GM23248 (cell line): ENCODE data around the gene ADGRG7. TPM values are rescaled to one million over a fixed set of nuclear protein-coding genes. Genes with fewer than 3 reads are reported as not detected.
A peak's percentile ranks its signal among the peaks of the same experiment; 100 is the strongest.

ENCODE experiments used
- DNase-seq: peaks from one replicate; pipeline ENCODE4 v3.0.0-alpha.2; 2015
- H2AFZ ChIP-seq: fragments of 200-600 bp; sonication (generic); 2 replicates; pipeline ENCODE4 v1.6.1; 2016; ENCODE audit warnings: antibody characterized with exemption
- H3F3A ChIP-seq: fragments of 200-600 bp; sonication (generic); 2 replicates; pipeline ENCODE4 v1.6.1; 2016; ENCODE audit warnings: mild to moderate bottlenecking, antibody characterized with exemption, mixed run types; ENCODE audit not compliant: insufficient read depth
- H3K27ac ChIP-seq: fragments of 200-600 bp; sonication (generic); 2 replicates; pipeline ENCODE4 v1.5.1; 2016; ENCODE audit warnings: mild to moderate bottlenecking
- H3K27me3 ChIP-seq: fragments of 200-600 bp; sonication (generic); replicated peaks from 2 replicates; pipeline ENCODE4 v1.6.1; 2016; ENCODE audit warnings: mild to moderate bottlenecking; ENCODE audit not compliant: insufficient read depth
- H3K36me3 ChIP-seq: fragments of 200-600 bp; sonication (generic); 2 replicates; pipeline ENCODE4 v1.6.1; 2016; ENCODE audit warnings: low read depth, mild to moderate bottlenecking
- H3K4me1 ChIP-seq: fragments of 200-600 bp; sonication (generic); 2 replicates; pipeline ENCODE4 v1.6.1; 2016; ENCODE audit warnings: mild to moderate bottlenecking; ENCODE audit not compliant: insufficient read depth
- H3K4me2 ChIP-seq: fragments of 200-600 bp; sonication (generic); one replicate; pipeline ENCODE4 v1.6.1; 2016; ENCODE audit warnings: mild to moderate bottlenecking; ENCODE audit not compliant: unreplicated experiment
- H3K4me3 ChIP-seq: fragments of 200-600 bp; sonication (generic); 2 replicates; pipeline ENCODE4 v1.5.1; 2016; ENCODE audit warnings: mild to moderate bottlenecking
- H3K79me2 ChIP-seq: fragments of 200-600 bp; sonication (generic); 2 replicates; pipeline ENCODE4 v1.6.1; 2016; ENCODE audit warnings: mild to moderate bottlenecking; ENCODE audit not compliant: insufficient read depth
- H3K9ac ChIP-seq: fragments of 200-600 bp; sonication (generic); 2 replicates; pipeline ENCODE4 v1.6.1; 2016; ENCODE audit warnings: mild to moderate bottlenecking
- H3K9me2 ChIP-seq: fragments of 200-600 bp; sonication (generic); 2 replicates; pipeline ENCODE4 v1.6.1; 2016; ENCODE audit warnings: mixed run types, mild to moderate bottlenecking, moderate library complexity; ENCODE audit not compliant: insufficient read depth
- H3K9me3 ChIP-seq: fragments of 200-600 bp; sonication (generic); one replicate; pipeline ENCODE4 v1.6.1; 2017; ENCODE audit warnings: low read depth
- H4K20me1 ChIP-seq: fragments of 200-600 bp; sonication (generic); 2 replicates; pipeline ENCODE4 v1.6.0; 2016; ENCODE audit not compliant: insufficient read depth
- EZH2 ChIP-seq: fragments of 200-600 bp; sonication (generic); IDR thresholded peaks from 2 replicates; pipeline ENCODE4 v1.6.1; 2018; ENCODE audit warnings: antibody characterized with exemption, mild to moderate bottlenecking; ENCODE audit not compliant: insufficient read depth, poor library complexity, severe bottlenecking
- EZH2phosphoT487 ChIP-seq: fragments of 200-600 bp; sonication (generic); IDR thresholded peaks from 2 replicates; pipeline ENCODE4 v1.6.1; 2018; ENCODE audit warnings: antibody characterized with exemption, moderate library complexity, mild to moderate bottlenecking, low read depth; ENCODE audit not compliant: insufficient read depth
- WGBS, 2 experiments: methylation state at CpG; one replicate each; pipeline ENCODE4 v1.1.6; 2015 to 2017; ENCODE audit warnings: low lambda C conversion rate in 2 of 2, low coverage in 1 of 2; ENCODE audit errors: missing lambda C conversion rate in 2 of 2; 5-methylcytosine and 5-hydroxymethylcytosine counted together
- in situ Hi-C: fragments of 300-500 bp; cut with MboI; formaldehyde crosslinking; loops from 2 replicates; pipeline ENCODE4 v1.15.0; 2020
- polyA plus RNA-seq: library from polyadenylated mRNA; unstranded; fragments of >200 nt; fragmentation: Nextera tagmentation; extraction: Ambion mirVana; gene quantifications from 2 replicates; pipeline ENCODE4 v1.2.1, GENCODE V29; 2016
- total RNA-seq: library from RNA; depleted of rRNA; stranded (reverse); fragments of >200 nt; shearing (Covaris generic); gene quantifications from 2 replicates; pipeline ENCODE4 v1.2.3, GENCODE V29; 2014

Gene ADGRG7
- total and polyA plus RNA-seq, 2 experiments from 2014 or later: not detected

GRCh38 chr3:100584101-100584660 lies 25.2 kb upstream of the ADGRG7 start:
- peaks cover 5% of the 10 kb centered on the region; the same call in 1 of the 2 replicates for H3K4me1 ChIP-seq
- no peak overlapping the region for H3K4me2 ChIP-seq

GRCh38 chr3:100586832-100587231 lies 22.6 kb upstream of the ADGRG7 start:
- H3K4me1 ChIP-seq: no peaks in the 10 kb centered on the region
- no peaks in the 10 kb centered on the region for H3K27me3 ChIP-seq
- no peak overlapping the region for H3K9ac ChIP-seq
- no peaks in the 10 kb centered on the region for H3F3A ChIP-seq
- H3K27ac ChIP-seq: no peak overlapping the region
- no peaks in the 10 kb centered on the region for H3K79me2 ChIP-seq
- no peak overlapping the region for H2AFZ ChIP-seq
- H4K20me1 ChIP-seq: no peaks in the 10 kb centered on the region
- no peak for TF ChIP-seq EZH2phosphoT487
- TF ChIP-seq EZH2: no peak
- no peaks in the 10 kb centered on the region for H3K36me3 ChIP-seq
- in situ Hi-C loops: loop anchor here (10.0 kb wide), 1 partner anchor 752 kb away; no protein-coding TSS in a partner anchor
- no peak overlapping the region for H3K4me3 ChIP-seq
- no peak overlapping the region for H3K4me2 ChIP-seq
- no peak for DNase-seq
- no peaks in the 10 kb centered on the region for H3K9me2 ChIP-seq
- H3K9me3 ChIP-seq: no peaks in the 10 kb centered on the region
- WGBS, 2 experiments: 79 to 92% methylated on average over 3 of the region's 3 CpGs

More at GRCh38 chr3:100584101-100584660, 25.2 kb upstream of the ADGRG7 start:
- Histone ChIP-seq H2AFZ (no peak overlapping the region), H3K4me3 (no peak overlapping the region), H3K79me2 (no peaks in the 10 kb centered on the region), H4K20me1 (no peaks in the 10 kb centered on the region), H3K9ac (no peak overlapping the region), H3K9me3 (no peaks in the 10 kb centered on the region), H3K27me3 (no peaks in the 10 kb centered on the region), H3K36me3 (no peaks in the 10 kb centered on the region), H3F3A (no peaks in the 10 kb centered on the region), H3K9me2 (no peaks in the 10 kb centered on the region), H3K27ac (no peak overlapping the region)
- 76 to 78% methylated on average over 3 of the region's 3 CpGs for WGBS, 2 experiments
- in situ Hi-C loops: loop anchor here (10.0 kb wide), 1 partner anchor 749 kb away; no protein-coding TSS in a partner anchor
- no peak for DNase-seq
- TF ChIP-seq EZH2: no peak
- no peak for TF ChIP-seq EZH2phosphoT487

GRCh38 chr3:100588251-100588650 lies 21.1 kb upstream of the ADGRG7 start:
- Histone ChIP-seq H3K9me3 (no peaks in the 10 kb centered on the region), H3K9me2 (no peaks in the 10 kb centered on the region), H2AFZ (no peak overlapping the region), H3K9ac (no peak overlapping the region), H3F3A (no peaks in the 10 kb centered on the region), H3K79me2 (no peaks in the 10 kb centered on the region), H3K4me1 (no peaks in the 10 kb centered on the region), H4K20me1 (no peaks in the 10 kb centered on the region), H3K36me3 (no peaks in the 10 kb centered on the region), H3K27ac (no peak overlapping the region), H3K4me3 (no peak overlapping the region), H3K4me2 (no peak overlapping the region), H3K27me3 (no peaks in the 10 kb centered on the region)
- DNase-seq: no peak
- WGBS, 2 experiments: 65 to 67% methylated on average over 1 of the region's 1 CpG
- no peak for TF ChIP-seq EZH2
- TF ChIP-seq EZH2phosphoT487: no peak
- in situ Hi-C loops: loop anchor here (10.0 kb wide), 1 partner anchor 753 kb away; no protein-coding TSS in a partner anchor

GRCh38 chr3:100590114-100590839 lies 19.1 kb upstream of the ADGRG7 start:
- Histone ChIP-seq H3K36me3 (no peaks in the 10 kb centered on the region), H4K20me1 (no peaks in the 10 kb centered on the region), H3F3A (no peaks in the 10 kb centered on the region), H3K4me1 (no peaks in the 10 kb centered on the region), H3K79me2 (no peaks in the 10 kb centered on the region), H3K9me3 (no peaks in the 10 kb centered on the region), H3K27ac (no peak overlapping the region), H3K4me2 (peak overlapping the region; percentile 87), H2AFZ (peak overlapping the region; percentile 91), H3K9me2 (no peaks in the 10 kb centered on the region), H3K4me3 (peak overlapping the region; percentile 55), H3K9ac (peak overlapping the region; percentile 42; the same call in 1 of the 2 replicates), H3K27me3 (no peaks in the 10 kb centered on the region)
- TF ChIP-seq EZH2: no peak
- TF ChIP-seq EZH2phosphoT487: no peak
- WGBS, 2 experiments: 29% methylated on average over 10 of the region's 10 CpGs
- DNase-seq: peak; percentile 77
- in situ Hi-C loops: loop anchor here (5.0 kb wide), 1 partner anchor 128 kb away; no protein-coding TSS in a partner anchor
